ENCODE data around the gene PTN.

GRCh38 chr7:137204246-137204645 is 139.3 kb downstream of the PTN start:
- TF ChIP-seq GATA2 (IDR thresholded peaks at IDR 0.05; ENCODE audit: low read depth, low read length) (no peak), GATA3 (IDR thresholded peaks at IDR 0.05; ENCODE audit: low read depth, low read length) (no peak)
